Measurements from ENCODE around the gene CLGN. TPM values are rescaled to one million over a fixed set of nuclear protein-coding genes. Genes with fewer than 3 reads are reported as not detected.

Gene CLGN
- total and polyA plus RNA-seq, 2 of the 13 experiments (the other 11 are each of a cell fraction or from before 2014, with no cell fraction given) = 7.2 to 17.0 TPM

DNA sequence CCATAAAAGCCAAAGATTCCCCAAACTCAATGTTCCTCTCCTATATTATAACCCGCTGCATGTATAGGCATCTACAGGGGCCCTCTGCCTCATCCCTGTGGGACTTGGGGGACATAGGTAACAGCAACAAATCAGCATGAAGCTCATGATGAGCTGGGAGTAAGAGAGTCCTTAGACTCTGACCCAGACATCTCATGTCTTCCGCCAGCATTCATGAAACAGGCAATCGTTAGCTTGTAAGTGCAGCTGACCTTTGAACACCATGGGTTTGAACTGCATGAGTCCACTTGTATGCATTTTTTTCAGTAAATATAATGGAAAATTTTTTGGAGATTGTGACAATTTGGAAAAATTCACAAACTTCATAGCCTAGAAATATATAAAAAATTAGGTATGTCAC, 64.4 kb downstream of the CLGN start (continued):
- TF ChIP-seq, protein P1, sequence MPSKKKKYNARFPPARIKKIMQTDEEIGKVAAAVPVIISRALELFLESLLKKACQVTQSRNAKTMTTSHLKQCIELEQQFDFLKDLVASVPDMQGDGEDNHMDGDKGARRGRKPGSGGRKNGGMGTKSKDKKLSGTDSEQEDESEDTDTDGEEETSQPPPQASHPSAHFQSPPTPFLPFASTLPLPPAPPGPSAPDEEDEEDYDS (CRISPR knock-in tag; IDR thresholded peaks at IDR 0.05) = no peak
- TF ChIP-seq, protein P2, sequence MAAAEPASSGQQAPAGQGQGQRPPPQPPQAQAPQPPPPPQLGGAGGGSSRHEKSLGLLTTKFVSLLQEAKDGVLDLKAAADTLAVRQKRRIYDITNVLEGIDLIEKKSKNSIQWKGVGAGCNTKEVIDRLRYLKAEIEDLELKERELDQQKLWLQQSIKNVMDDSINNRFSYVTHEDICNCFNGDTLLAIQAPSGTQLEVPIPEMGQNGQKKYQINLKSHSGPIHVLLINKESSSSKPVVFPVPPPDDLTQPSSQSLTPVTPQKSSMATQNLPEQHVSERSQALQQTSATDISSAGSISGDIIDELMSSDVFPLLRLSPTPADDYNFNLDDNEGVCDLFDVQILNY (CRISPR knock-in tag; conservative IDR thresholded peaks at IDR 0.05) = no peak
- TF ChIP-seq ZNF12 (CRISPR knock-in tag; IDR thresholded peaks at IDR 0.05) (no peak), NONO (IDR thresholded peaks at IDR 0.05) (no peak), NONO (CRISPR knock-in tag; conservative IDR thresholded peaks at IDR 0.05) (no peak), ZMYM3 (CRISPR knock-in tag; IDR thresholded peaks at IDR 0.05) (no peak), ZNF558 (CRISPR knock-in tag; IDR thresholded peaks at IDR 0.05; ENCODE audit: borderline replicate concordance) (no peak), WIZ (CRISPR knock-in tag; IDR thresholded peaks at IDR 0.05) (no peak), ZNF382 (CRISPR knock-in tag; IDR thresholded peaks at IDR 0.05; ENCODE audit: borderline replicate concordance) (no peak), ZNF788 (CRISPR knock-in tag; IDR thresholded peaks at IDR 0.05; ENCODE audit: borderline replicate concordance) (no peak), ZNF501 (CRISPR knock-in tag; IDR thresholded peaks at IDR 0.05) (no peak), ATF7-NPFF (CRISPR knock-in tag; IDR thresholded peaks at IDR 0.05; ENCODE audit: low read depth) (no peak), ZNF780A (CRISPR knock-in tag; IDR thresholded peaks at IDR 0.05) (no peak), CHD4 (IDR thresholded peaks at IDR 0.05; ENCODE audit: borderline replicate concordance, low read length) (no peak), ZNF235 (CRISPR knock-in tag; IDR thresholded peaks at IDR 0.05; ENCODE audit: borderline replicate concordance) (no peak), NR1H2 (CRISPR knock-in tag; IDR thresholded peaks at IDR 0.05; ENCODE audit: borderline replicate concordance, low read depth) (no peak)
- TF ChIP-seq, protein P3, sequence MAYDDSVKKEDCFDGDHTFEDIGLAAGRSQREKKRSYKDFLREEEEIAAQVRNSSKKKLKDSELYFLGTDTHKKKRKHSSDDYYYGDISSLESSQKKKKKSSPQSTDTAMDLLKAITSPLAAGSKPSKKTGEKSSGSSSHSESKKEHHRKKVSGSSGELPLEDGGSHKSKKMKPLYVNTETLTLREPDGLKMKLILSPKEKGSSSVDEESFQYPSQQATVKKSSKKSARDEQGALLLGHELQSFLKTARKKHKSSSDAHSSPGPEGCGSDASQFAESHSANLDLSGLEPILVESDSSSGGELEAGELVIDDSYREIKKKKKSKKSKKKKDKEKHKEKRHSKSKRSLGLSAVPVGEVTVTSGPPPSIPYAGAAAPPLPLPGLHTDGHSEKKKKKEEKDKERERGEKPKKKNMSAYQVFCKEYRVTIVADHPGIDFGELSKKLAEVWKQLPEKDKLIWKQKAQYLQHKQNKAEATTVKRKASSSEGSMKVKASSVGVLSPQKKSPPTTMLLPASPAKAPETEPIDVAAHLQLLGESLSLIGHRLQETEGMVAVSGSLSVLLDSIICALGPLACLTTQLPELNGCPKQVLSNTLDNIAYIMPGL (CRISPR knock-in tag; IDR thresholded peaks at IDR 0.05; ENCODE audit: borderline replicate concordance in 1 of 2, low read depth in 1 of 2) = no peak
- TF ChIP-seq, protein P4, sequence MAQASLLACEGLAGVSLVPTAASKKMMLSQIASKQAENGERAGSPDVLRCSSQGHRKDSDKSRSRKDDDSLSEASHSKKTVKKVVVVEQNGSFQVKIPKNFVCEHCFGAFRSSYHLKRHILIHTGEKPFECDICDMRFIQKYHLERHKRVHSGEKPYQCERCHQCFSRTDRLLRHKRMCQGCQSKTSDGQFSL (CRISPR knock-in tag; IDR thresholded peaks at IDR 0.05) = no peak
- TF ChIP-seq, protein P5, sequence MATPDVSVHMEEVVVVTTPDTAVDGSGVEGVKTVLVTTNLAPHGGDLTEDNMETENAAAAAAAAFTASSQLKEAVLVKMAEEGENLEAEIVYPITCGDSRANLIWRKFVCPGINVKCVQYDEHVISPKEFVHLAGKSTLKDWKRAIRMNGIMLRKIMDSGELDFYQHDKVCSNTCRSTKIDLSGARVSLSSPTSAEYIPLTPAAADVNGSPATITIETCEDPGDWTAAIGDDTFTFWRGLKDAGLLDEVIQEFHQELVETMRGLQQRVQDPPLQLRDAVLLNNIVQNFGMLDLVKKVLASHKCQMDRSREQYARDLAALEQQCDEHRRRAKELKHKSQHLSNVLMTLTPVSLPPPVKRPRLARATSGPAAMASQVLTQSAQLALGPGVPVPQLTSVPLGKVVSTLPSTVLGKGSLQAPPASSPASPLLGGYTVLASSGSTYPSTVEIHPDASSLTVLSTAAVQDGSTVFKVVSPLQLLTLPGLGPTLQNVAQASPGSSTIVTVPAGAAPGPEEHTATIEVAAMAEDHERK (CRISPR knock-in tag; IDR thresholded peaks at IDR 0.05; ENCODE audit: low read depth) = no peak
- TF ChIP-seq, protein P6, sequence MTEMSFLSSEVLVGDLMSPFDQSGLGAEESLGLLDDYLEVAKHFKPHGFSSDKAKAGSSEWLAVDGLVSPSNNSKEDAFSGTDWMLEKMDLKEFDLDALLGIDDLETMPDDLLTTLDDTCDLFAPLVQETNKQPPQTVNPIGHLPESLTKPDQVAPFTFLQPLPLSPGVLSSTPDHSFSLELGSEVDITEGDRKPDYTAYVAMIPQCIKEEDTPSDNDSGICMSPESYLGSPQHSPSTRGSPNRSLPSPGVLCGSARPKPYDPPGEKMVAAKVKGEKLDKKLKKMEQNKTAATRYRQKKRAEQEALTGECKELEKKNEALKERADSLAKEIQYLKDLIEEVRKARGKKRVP (CRISPR knock-in tag; IDR thresholded peaks at IDR 0.05) = no peak
- TF ChIP-seq, protein P7, sequence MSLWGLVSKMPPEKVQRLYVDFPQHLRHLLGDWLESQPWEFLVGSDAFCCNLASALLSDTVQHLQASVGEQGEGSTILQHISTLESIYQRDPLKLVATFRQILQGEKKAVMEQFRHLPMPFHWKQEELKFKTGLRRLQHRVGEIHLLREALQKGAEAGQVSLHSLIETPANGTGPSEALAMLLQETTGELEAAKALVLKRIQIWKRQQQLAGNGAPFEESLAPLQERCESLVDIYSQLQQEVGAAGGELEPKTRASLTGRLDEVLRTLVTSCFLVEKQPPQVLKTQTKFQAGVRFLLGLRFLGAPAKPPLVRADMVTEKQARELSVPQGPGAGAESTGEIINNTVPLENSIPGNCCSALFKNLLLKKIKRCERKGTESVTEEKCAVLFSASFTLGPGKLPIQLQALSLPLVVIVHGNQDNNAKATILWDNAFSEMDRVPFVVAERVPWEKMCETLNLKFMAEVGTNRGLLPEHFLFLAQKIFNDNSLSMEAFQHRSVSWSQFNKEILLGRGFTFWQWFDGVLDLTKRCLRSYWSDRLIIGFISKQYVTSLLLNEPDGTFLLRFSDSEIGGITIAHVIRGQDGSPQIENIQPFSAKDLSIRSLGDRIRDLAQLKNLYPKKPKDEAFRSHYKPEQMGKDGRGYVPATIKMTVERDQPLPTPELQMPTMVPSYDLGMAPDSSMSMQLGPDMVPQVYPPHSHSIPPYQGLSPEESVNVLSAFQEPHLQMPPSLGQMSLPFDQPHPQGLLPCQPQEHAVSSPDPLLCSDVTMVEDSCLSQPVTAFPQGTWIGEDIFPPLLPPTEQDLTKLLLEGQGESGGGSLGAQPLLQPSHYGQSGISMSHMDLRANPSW (CRISPR knock-in tag; IDR thresholded peaks at IDR 0.05; ENCODE audit: borderline replicate concordance) = no peak
